DMS114 treated with DMSO at 0.1 percent for 48 hours (cell line): ENCODE data around the gene PIGN.

Experiments used
- DNase-seq: peaks from one replicate; lab custom pipeline; 2025; ENCODE audit not compliant: unreplicated experiment; lab: John Stamatoyannopoulos, UW

PIGN gene

DNA sequence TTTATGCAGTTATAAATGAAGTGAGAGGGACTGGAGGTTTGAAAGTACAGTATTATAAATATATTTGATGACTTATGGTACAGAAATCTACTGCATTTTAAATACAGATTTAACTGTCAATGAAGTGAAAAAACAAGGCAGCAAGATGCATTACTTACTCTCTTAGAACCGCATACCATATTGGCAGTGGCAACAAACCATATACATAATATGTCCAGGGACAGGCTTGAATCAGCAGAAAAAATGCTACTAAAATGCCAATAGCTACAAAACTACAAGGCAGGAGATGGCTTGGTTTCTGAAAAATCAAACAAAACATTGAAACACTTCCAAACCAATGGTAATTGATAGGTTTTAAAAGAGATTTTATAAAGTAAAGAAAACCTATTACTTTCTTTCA, 77.2 kb downstream of the PIGN start:
- no peak for DNase-seq

GRCh38 chr18:62107881-62108280, 79.0 kb downstream of the PIGN start:
- DNase-seq: no peak

DNA sequence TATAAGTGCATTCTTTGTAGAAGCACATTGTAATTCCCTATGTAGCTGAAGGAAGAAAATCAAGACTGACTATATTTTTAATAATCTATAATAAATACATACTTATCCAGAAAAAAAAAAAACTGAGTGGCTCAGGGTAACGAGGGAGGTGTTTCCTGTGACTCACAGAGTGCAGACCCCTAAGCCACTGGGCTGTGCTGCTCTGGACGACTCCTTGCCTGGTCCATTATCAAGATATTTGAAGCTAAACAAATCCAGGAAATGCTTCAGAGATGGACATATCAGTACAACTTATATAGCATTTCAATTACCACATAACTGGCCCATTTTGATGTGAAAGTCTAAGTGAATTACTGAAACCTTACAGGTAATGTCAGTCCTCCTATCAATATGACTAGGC, 80.6 kb downstream of the PIGN start:
- DNase-seq: no peak

- DNase-seq: no peak
Measured at GRCh38 chr18:62105376-62105775, 81.5 kb downstream of the PIGN start.

- DNase-seq: no peak
Measured at GRCh38 chr18:62102221-62102620, 84.6 kb downstream of the PIGN start.

DNA sequence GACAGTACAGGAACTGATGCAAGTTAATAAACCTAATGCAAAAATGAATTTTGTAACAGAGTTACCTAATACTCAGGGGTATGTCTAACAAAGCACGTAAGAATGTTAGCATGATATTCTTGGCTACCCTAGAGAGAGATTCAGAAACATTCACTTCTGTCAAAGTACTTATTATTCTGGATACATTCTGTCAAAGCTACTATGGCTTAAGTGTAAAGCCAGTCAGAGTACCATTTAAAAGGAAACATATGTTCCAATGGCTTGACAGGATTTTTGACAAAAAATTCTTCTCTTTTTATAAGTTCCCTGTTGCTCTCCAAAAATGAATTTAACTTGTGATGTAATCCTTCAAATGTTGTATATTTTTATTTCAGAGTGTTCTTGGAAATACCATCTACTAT, 85.5 kb downstream of the PIGN start:
- no peak for DNase-seq

- no peak for DNase-seq
Measured at GRCh38 chr18:62098960-62099359, 87.9 kb downstream of the PIGN start.

DNA sequence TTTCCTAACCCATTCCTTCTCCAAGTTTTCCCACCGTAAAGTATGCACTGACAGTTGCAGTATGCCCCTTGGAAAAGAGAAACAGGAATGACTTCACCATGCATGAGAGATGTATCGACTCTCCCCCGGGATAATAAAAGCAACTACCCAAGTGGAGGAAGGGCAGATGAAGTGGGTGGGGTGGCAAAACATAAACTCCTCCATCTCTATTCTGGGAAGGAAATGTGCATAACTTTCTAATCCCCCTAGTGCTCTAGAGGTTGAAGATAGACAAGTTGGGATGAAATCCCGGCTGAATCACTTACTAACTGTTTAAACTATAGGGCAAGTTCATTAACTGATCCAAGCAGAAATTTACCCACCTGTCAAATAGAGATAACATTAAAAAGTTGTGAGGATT, 89.2 kb downstream of the PIGN start:
- DNase-seq: no peak

DNA sequence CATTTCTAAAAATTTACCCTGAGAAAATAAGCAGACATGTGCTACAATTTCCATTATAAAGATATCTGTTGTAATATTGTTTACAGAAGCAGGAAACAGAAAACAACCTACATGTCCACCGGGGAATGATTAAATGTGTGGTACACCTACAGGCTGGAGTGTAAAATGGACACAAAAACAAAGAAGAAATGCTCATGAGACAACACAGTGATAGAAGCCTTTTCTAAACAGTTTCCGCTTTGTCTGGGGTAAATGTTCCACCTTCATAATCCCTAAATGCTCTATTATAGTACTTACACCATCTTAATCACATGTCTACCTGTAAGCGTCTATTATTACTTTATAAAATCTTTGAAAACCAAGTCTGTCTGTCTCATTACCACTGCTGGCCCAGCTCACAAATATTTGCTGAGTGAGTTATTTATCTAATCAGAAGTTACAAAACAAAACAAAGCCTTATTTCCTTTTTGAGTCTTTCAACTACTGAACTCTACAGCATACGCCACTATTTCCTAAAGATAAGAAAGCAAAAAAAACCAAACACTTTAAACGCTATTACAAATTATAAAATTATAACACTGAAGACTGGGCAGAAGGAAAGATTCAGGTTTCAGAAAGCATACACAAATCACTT, 95.3 kb downstream of the PIGN start:
- DNase-seq: no peak

GRCh38 chr18:62089174-62089573, 97.7 kb downstream of the PIGN start:
- DNase-seq: no peak

DNA sequence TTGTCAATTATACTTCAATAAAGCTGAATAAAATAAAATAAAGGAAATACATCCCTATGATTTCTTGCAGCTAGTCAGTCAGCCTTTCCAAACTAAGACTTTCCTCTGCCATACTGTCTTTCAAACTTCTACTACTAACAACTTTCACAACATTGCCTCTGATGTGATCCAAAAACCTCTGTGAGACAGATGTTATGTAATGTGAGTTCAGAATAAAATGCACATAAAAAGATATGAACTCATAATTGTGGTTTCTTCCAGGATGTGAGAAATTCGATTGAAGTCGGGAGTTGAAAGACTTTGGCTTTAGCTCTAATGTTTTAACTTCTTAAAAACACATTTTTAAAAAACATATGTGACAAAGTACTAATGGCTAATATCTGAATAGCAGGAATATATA, 98.7 kb downstream of the PIGN start:
- no peak for DNase-seq

GRCh38 chr18:62085756-62086155, 101.1 kb downstream of the PIGN start:
- DNase-seq: no peak

DNA sequence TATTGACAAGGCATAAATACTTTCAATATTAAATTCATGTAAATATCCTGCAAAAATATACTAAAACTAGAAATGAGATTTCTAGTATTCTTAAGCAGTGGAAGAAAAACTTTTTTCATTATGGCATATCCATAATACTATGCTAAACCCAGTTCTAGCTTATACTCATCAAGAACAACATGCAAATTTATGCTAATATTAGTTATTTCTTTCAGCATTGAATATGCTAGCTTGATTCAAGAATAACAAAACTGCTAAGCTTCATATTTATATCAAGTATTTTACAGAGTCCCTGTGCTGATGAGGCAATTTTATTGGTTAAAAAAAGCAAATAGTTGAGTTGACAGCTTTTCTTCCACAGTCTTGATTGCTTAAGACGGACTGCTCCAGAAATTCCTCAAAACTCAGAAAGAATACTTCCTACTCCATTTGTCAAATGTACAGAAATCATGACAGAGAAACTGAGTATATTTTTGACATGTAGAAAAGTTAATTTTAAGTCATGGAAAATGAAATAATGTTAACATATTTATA, 105.0 kb downstream of the PIGN start:
- DNase-seq: no peak

GRCh38 chr18:62081248-62081647, 105.6 kb downstream of the PIGN start:
- no peak for DNase-seq

- no peak for DNase-seq
Measured at GRCh38 chr18:62080172-62080900, 106.5 kb downstream of the PIGN start.

DNA sequence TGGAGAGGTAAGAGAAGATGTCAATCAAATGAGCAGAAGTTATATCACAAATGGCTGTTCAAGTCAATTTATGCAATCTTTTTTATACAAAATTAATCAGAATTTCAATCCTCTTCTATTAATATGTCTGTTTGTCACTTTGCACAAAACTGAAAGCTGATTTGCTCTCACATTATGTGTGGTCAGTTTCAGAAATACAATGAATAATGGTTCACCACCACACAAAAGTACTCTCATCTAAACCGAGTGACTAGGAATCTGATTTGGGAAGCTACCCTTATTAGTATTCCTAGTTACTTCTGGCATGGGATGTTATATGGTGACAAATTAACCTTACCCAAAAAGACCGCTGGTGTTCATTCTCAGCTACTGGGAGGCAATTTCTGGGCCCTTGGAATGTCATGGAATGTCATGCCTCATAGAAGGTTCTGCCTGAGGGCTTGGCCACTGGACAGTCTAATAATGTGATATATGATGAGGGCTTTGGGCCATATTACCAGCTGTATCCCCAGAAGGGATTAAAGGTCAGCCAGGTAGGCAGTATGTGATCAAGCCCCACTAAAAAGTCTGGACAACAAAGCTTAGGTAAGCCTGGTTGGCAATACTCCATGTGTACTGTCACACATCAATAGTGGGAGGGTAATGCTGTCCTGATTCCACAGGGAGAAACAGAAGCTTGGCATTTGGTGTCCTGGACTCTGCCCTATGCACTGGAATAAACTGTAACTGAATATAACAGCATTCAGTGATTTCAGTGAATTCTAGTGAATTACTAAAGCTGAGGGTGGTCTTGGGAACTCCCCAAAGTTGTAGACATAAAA, 113.2 kb downstream of the PIGN start:
- no peak for DNase-seq

- DNase-seq: no peak
Measured at GRCh38 chr18:62072370-62072769, 114.5 kb downstream of the PIGN start.

GRCh38 chr18:62071071-62071470, 115.8 kb downstream of the PIGN start:
- DNase-seq: no peak

- no peak for DNase-seq
Measured at GRCh38 chr18:62070302-62070701, 116.6 kb downstream of the PIGN start.

DNA sequence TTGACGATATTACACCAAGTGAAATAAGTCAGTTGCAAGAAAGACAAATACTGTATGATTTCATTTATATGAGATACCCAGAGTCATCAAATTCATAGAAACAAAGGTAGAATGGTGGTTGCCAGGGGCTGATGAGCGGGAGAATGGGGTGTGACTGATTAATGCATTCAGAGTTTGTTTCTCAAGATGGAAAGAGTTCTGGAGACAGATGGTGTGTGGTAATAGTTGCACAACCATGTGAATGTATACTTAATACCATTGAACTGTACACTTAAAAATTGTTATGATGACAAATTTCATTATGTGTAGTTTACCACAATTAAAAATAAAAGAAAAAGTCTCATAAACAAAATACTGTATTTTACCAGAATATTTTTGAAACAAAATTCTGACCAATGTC, 117.3 kb downstream of the PIGN start:
- DNase-seq: no peak

DNA sequence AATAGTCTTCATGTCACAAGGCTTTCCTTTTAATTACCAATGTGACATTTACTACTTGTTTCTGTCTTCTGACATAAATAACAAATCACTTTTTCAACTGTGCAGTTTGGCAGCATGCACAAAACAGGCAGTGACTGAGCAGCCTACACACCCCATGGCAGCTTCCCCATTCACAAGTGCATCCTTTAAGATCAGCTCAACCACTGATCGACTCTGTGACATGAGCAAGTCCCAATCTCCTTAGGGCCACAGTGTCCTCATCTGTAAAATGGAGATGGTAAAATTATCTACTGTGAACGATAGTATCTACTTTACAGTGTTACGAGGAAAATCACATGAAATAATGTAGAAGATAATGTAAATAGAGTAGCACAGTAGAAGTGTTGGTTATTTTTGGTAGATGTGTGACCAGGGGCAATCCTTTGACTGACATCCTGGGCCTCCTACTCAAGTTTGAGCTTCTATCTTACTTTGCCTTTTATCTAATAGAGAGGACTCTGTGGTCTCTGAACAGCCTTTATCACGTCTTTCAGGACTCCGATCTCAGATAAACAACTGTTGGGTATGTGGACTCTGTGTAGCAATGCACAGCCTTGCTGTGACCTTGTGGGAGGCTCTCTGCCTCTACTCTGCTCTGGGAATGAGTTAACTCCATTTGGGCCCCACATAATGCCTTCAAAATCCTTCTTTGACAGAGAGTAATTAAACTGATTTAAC, 120.6 kb downstream of the PIGN start:
- no peak for DNase-seq
